ENCODE results near the gene SLC2A2.

Gene SLC2A2

DNA sequence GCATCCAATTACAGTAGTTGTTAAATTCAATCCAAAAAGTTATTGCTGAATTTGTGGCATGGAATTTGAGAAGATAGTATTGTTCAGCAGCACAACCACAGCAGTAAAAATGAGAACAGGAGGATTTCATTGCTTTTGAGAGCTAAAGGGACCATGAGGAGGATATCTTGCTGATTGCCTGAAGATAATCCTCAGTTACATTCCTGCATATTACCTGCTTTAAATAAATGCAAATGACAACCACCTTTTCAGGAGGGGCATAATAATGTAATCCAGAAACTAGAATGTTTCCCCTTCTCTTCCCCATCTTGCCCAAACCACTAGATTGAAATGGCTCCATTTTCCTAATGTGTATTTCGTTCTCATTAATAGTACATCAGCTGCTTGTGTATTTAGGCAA is 35.2 kb upstream of the SLC2A2 start:
- no peaks in the 10 kb centered on the region for H3K27me3 ChIP-seq (replicated peaks; ENCODE audit: control insufficient read depth, insufficient read depth, low read length)
- H3K36me3 ChIP-seq (ENCODE audit: control insufficient read depth, insufficient read depth, low read length): peaks cover 6% of the 10 kb centered on the region
- H3K4me3 ChIP-seq (replicated peaks; ENCODE audit: low read depth, low read length): no peak overlapping the region
- TF ChIP-seq, protein P1, sequence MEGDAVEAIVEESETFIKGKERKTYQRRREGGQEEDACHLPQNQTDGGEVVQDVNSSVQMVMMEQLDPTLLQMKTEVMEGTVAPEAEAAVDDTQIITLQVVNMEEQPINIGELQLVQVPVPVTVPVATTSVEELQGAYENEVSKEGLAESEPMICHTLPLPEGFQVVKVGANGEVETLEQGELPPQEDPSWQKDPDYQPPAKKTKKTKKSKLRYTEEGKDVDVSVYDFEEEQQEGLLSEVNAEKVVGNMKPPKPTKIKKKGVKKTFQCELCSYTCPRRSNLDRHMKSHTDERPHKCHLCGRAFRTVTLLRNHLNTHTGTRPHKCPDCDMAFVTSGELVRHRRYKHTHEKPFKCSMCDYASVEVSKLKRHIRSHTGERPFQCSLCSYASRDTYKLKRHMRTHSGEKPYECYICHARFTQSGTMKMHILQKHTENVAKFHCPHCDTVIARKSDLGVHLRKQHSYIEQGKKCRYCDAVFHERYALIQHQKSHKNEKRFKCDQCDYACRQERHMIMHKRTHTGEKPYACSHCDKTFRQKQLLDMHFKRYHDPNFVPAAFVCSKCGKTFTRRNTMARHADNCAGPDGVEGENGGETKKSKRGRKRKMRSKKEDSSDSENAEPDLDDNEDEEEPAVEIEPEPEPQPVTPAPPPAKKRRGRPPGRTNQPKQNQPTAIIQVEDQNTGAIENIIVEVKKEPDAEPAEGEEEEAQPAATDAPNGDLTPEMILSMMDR (IDR thresholded peaks at IDR 0.05; ENCODE audit: insufficient read depth, low read length, poor library complexity, severe bottlenecking): no peak
- DNase-seq (ENCODE audit: extremely low read depth, insufficient read length): no peak

DNA sequence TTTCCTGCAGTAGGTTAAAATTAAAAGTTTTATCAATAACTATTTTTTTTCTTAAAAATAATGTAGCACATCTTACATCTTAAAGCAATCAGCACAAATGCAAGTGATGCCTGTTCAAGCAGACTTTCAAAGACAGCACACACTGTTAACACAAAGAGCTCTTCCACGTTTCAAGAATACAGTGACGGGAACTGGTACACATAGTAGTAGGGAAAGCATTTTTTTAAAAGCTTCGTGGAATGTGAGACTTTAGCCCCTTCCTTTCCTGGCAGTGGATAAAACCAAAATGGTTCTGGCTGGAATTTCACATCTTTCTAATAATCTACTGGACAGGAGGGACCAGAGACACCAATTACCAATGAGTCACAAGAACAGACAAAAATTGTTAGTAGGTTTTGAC is 33.5 kb upstream of the SLC2A2 start:
- no peak overlapping the region for H3K4me3 ChIP-seq (replicated peaks; ENCODE audit: low read depth, low read length)
- peaks cover 3% of the 10 kb centered on the region for H3K36me3 ChIP-seq (ENCODE audit: control insufficient read depth, insufficient read depth, low read length)
- TF ChIP-seq, protein P1 (IDR thresholded peaks at IDR 0.05; ENCODE audit: insufficient read depth, low read length, poor library complexity, severe bottlenecking): no peak
- DNase-seq (ENCODE audit: extremely low read depth, insufficient read length): no peak
- H3K27me3 ChIP-seq (replicated peaks; ENCODE audit: control insufficient read depth, insufficient read depth, low read length): no peaks in the 10 kb centered on the region

DNA sequence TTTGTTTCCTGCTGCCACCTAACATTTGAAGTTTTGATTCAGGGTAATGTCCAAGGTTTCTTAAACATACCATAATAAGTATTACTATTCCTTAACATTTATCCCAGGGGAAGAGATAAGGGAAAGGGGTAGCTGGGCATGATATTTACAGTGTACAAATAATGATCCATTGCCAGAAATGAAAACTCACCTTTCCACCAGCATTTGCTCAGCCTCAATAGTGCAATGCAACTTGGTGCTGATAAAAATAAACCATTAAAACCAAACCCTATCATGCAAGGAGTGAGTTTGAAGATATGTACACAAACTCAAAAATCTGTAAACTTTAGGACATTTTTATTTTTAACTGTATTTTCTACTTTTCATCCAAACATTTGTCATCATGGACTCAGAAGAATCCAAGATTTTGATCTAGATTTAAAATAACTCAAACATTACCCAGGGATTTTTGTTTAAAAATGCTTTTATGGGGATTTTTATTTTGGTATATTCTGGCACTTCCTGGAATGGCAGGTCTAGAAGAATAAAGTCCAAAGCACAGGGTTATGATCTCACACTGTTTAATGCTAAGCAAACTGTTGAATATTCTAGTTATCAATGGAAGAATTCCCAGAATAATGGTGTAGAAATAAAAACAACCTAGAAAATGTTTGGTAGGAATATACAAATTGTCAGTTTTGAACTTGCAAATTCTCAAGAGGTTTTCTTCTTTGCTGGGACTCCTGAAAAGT is 32.5 kb upstream of the SLC2A2 start:
- no peak overlapping the region for H3K4me3 ChIP-seq (replicated peaks; ENCODE audit: low read depth, low read length)
- TF ChIP-seq, protein P1 (IDR thresholded peaks at IDR 0.05; ENCODE audit: insufficient read depth, low read length, poor library complexity, severe bottlenecking): no peak
- H3K27me3 ChIP-seq (replicated peaks; ENCODE audit: control insufficient read depth, insufficient read depth, low read length): no peaks in the 10 kb centered on the region
- no peak for DNase-seq (ENCODE audit: extremely low read depth, insufficient read length)
- H3K36me3 ChIP-seq (ENCODE audit: control insufficient read depth, insufficient read depth, low read length): peaks cover 1% of the 10 kb centered on the region

DNA sequence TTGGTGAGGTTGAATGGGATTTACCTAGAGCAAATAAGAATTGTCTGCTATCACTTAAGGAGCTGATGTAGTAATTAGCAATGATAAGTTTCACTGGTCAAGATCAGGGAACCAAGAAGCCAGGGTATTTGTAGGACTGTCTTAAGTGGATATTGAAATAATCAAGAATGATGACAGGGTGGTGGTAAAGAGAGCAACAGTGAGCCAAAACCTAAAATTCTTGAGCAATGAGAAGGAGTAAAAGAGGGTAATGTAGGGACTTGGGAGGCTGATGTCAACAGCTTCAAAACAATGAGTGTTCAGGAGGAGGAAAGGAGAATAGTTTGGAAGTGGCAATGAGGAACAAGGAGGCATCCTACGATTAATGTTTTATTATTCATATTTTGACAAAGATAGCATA is 31.5 kb upstream of the SLC2A2 start:
- no peak for DNase-seq (ENCODE audit: extremely low read depth, insufficient read length)
- Histone ChIP-seq H3K27me3 (replicated peaks; ENCODE audit: control insufficient read depth, insufficient read depth, low read length) (no peaks in the 10 kb centered on the region), H3K4me3 (replicated peaks; ENCODE audit: low read depth, low read length) (no peak overlapping the region), H3K36me3 (ENCODE audit: control insufficient read depth, insufficient read depth, low read length) (peaks cover 1% of the 10 kb centered on the region; the same call in 1 of the 2 replicates)
- TF ChIP-seq, protein P1 (IDR thresholded peaks at IDR 0.05; ENCODE audit: insufficient read depth, low read length, poor library complexity, severe bottlenecking): no peak

DNA sequence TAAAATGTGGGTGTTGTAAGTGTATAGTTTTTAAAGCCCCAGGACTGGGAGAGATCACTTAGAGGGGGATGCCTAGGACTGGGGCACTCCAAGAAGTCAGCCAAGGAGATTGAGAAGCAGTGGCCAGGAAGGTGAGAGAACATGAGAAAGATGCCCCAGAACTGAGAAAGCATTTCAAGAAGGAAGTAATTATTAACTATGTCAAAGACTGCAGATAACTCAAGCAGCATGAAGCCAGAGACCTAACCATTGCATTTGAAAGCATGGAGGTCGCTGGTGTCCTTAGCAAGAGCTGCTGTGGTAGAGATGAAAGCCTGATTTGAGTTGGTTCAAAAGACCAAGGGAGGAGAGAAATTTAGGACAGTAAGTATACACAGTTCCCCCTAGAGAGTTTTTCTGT is 30.6 kb upstream of the SLC2A2 start:
- H3K36me3 ChIP-seq (ENCODE audit: control insufficient read depth, insufficient read depth, low read length): no peaks in the 10 kb centered on the region
- H3K4me3 ChIP-seq (replicated peaks; ENCODE audit: low read depth, low read length): no peak overlapping the region
- DNase-seq (ENCODE audit: extremely low read depth, insufficient read length): no peak
- no peaks in the 10 kb centered on the region for H3K27me3 ChIP-seq (replicated peaks; ENCODE audit: control insufficient read depth, insufficient read depth, low read length)
- TF ChIP-seq, protein P1 (IDR thresholded peaks at IDR 0.05; ENCODE audit: insufficient read depth, low read length, poor library complexity, severe bottlenecking): no peak

DNA sequence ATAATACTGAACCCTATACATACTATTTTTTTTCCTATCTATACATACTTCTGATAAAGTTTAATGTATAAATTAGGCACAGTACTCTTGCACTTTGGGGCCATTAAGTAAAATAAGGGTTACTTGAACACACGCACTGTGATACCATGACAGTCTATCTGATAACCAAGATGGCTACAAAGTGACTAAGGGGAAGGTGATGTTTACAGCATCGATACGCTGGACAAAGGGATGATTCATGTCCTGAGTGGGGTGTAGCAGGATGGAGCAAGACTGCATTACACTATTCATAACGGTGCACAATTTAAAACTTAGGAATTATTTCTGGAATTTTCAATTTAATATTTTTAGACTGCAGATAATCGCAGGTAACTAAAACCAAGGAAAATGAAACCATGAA is 30.0 kb upstream of the SLC2A2 start:
- Histone ChIP-seq H3K4me3 (replicated peaks; ENCODE audit: low read depth, low read length) (no peak overlapping the region), H3K36me3 (ENCODE audit: control insufficient read depth, insufficient read depth, low read length) (no peaks in the 10 kb centered on the region), H3K27me3 (replicated peaks; ENCODE audit: control insufficient read depth, insufficient read depth, low read length) (no peaks in the 10 kb centered on the region)
- TF ChIP-seq, protein P1 (IDR thresholded peaks at IDR 0.05; ENCODE audit: insufficient read depth, low read length, poor library complexity, severe bottlenecking): no peak
- DNase-seq (ENCODE audit: extremely low read depth, insufficient read length): no peak

Data from GM06990 (cell line).